HTR-8/SVneo (cell line): ENCODE measurements around the gene PPP1R1B.
A peak's percentile ranks its signal among the peaks of the same experiment; 100 is the strongest.
"Not testable (repeated sequence)": the region's sequence is repeated elsewhere in the genome, so short reads cannot be mapped to it uniquely, and the experiment has no call there.

Experiments
- DNase-seq: peaks from one replicate; pipeline ENCODE4 v3.0.0; 2011; ENCODE audit warnings: low spot score, mixed read lengths; ENCODE audit not compliant: insufficient read length
- FAIRE-seq: peaks from 2 replicates; lab custom pipeline; 2011; peaks lifted over from hg19 to GRCh38; lab: Jason Lieb, UNC

The PPP1R1B gene

GRCh38 chr17:39626171-39627046 lies at the start of gene PPP1R1B:
Gene PPP1R1B (plus strand): TSS chr17:39626952. CDS start chr17:39627393, 441 bp downstream.
- DNase-seq (no peak), FAIRE-seq (peak; percentile 94)

DNA sequence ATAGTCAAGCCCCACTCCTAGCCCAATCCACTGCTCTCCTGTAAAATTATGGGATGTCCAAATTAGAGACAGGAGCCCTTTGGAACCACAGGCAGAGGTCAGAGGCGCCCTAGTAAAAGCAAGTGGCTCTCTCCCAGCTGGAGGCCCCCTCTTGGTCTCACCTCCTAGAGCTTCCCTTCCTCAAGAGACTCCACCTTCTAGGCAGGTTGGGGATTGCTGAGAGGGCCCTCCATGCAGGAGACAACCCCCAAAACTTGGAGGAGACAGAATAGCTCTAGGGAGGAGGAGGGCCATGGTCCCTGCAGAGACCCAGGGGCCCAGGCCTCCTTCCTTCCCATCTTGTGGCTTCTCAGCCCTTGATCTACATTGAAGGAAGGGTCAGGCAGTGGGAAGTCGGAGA lies 48.5 kb upstream of the PPP1R1B start:
- DNase-seq (no peak), FAIRE-seq (no peak)

- FAIRE-seq (no peak), DNase-seq (no peak)
Observed at GRCh38 chr17:39579318-39580081, 47.3 kb upstream of the PPP1R1B start.

DNA sequence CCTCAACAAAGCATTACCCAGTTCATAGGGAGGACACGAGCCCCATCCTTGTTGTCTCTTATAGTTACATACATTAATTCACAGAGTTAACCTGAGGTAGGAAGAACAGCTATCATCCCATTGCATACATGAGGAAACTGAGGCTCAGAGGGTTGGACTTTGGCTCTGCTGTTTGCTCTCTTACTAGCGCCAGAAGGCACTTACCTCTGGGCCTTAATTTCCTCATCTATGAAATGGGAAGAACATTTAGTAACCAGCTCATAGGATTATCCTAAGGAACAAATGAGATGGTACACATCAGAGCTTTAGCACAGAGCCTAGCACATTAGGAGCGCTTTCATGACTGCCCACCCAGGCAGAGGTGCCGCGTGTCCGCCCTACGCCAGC lies 46.7 kb upstream of the PPP1R1B start:
- FAIRE-seq = no peak
- DNase-seq = no peak

DNA sequence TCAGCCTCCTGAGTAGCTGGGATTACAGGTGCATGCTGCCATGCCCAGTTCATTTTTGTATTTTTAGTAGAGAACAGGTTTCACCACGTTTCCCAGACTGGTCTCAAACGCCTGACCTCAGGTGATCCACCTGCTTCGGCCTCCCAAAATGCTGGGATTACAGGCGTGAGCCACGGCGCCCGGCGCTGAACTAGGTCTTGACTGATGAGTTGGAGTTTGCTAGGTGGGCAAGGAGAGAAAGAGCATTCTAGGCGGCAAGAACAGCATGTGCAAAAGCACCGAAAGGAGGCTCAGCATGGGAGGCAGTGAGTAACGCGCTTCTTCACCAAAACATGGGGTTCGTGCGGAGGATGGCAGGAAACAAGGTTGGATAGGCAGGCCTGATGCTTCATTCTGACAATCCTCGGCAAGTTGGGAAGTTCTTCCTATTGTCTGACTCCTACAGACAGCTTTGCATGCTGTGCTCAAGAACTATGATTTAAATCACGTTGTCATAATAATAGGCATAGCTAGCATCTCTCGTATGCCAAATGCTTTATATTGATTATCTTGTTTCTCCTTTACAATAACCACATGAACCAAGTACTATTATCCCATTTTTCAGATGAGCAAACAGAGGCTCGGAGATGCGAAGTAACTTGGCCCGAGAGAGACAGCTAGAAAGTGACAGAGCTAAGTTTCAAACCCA lies 45.5 kb upstream of the PPP1R1B start:
- no peak for FAIRE-seq

DNA sequence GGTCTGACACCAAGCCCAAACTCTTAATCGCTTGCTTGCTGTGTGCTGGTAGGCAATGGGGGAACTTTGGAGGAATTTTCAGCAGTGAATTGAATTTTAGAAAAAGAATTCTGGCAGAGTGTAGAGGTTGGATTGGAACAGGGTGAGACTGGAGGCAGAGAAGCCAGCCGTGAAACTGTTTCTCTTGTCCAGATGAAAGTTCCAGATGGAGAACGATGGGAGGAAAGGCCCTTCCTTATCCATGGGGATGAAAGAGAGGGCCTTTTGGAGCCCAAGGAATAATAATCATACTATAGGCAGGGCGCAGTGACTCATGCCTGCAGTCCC lies 45.0 kb upstream of the PPP1R1B start:
- no peak for FAIRE-seq

More for the DNA sequence above, 45.5 kb upstream of the PPP1R1B start:
- no peak for DNase-seq

DNA sequence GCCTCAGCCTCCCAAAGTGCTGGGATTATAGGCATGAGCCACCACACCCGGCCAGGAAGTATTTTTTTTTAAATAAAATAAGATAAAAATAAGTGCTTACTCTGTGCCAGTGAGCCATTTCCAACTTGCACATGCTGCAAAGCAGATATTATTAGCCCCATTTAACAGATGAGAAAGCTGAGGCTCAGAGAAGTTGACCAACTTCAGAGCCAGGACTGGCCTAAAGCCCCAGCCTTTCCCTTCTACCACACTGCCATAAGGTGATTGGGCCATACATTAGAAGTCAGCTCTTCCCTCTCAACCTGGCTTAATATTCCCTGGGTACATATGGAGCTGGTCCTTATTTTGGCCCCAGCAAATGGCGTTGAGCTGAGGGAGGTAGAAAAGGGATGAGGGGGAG lies 44.1 kb upstream of the PPP1R1B start:
- no peak for FAIRE-seq

More for the DNA sequence above, 45.0 kb upstream of the PPP1R1B start:
- no peak for DNase-seq

GRCh38 chr17:39590180-39590579 lies 36.6 kb upstream of the PPP1R1B start:
- DNase-seq = not testable (repeated sequence)
- FAIRE-seq = peak; percentile 51

More for the DNA sequence above, 44.1 kb upstream of the PPP1R1B start:
- DNase-seq = no peak

DNA sequence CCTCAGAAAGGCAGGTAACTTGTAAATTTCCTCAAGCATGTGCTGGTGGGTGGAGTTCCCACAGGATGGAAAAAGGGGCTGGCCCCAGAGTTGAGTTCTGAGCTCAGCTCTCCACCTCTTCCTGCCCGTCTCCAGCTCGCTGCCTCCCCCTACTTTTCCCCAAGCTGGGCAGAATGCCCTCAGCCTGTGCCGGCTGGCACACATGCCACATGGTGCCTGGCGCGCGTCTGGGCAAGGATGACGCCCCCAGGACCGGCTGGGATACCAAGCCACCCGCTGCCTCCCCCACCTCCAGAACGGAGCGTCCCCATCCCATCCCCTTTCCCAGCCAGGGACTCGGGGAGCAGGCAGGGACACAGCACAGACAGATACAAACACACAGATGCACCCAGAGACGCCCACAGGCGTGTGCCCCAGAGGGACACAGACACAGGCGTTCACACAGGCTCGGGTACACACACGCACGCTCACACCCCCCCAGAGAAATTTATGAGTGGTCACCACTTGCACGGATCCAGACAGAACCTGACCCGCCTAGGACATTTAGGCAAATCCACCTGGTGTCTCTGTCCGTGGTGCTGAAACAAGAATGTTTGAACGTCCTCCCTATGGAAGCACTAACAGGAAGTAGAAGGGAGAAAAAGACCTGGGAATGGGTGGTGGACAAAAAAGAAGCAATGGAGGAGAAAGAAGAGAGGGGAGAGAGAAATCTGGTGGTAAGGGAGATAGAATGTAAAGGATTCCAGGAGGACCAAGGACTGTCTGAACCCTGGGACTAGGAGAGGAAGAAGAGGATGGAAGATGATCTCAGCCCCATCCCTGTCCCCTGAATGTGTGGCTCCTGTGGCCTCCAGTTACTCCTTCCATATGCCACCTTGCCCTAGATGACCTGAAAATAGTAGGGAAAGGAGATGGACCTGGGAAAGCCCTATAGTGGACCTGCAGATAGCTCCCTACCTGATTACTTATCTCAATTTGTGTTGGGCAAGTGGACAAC lies 34.5 kb upstream of the PPP1R1B start:
- FAIRE-seq = no peak
- DNase-seq = peak; percentile 64

DNA sequence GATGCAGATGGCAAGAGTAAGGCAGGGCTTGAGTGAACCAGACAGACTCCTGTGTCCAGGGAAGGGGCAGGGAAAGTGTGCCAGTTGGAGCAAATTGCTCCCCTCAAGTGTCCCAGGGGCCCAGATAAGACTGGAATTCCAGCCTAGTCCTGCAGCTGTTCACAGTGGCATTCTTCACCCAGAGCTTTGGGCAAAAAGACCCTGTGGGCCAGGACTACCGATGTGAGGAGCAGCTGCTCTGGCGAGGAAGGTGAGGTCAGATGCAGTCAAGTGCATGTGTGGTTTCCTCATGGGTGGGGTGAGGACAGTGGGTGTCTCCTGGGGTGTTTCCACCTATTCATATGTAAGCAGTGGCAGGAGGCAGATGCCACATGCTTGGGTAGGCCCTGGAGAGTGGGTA lies 33.4 kb upstream of the PPP1R1B start:
- DNase-seq (no peak), FAIRE-seq (no peak)

DNA sequence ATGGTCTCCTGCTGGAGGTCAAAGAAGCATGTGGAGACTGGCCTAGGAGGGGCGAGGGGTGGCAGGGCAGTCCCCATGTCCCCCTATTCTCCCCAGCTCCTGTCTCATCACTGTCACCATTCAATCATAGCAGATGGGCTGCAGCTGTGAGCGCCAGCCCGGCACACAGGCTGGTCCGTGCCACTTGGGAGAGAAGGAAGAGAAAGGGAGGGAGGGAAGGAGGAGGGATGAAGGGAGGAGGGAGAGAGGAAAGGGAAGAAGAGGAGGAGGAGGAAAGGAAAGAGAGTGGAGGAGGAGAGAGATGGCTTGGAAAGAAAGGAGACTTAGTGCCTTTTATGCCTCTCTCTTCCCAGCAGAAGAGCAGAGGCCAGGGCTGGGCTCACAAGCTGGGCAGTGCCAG lies 31.5 kb upstream of the PPP1R1B start:
- FAIRE-seq (no peak), DNase-seq (no peak)

- DNase-seq (no peak), FAIRE-seq (no peak)
Observed at GRCh38 chr17:39595928-39596510, 30.7 kb upstream of the PPP1R1B start.

- FAIRE-seq (no peak), DNase-seq (no peak)
Observed at GRCh38 chr17:39596543-39597267, 30.0 kb upstream of the PPP1R1B start.

DNA sequence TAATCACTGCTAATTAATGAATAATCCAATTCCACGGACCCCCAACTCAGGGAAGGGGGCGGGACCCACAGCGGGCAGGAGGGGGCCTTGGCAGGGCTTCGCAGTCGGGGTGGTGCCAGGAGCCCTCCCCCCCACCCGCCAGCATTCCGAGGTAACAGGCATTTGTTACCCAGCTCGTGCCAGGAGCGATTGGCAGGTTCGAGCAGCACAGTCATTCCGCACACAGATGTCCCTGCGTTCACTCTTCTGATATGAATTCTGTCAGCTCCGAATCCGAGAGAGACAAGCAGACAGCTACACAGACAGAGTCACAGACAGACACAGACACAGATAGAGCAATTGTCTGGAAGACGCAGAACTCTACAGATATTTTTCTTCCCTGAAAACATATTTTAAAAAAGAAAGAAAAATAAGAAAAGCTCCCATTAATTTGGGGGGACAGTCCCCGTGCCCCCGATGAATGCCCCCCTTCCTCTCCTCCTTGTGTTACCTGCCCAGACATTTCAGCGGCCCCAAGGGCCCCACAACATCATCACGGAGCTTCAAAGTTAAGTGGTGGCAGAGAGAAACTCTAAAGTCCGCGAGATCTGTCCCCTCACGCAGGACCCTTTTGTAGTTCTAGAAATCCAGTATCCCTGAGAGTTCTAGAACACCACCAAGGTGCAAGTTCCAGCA lies 29.2 kb upstream of the PPP1R1B start:
- DNase-seq (no peak), FAIRE-seq (no peak)

DNA sequence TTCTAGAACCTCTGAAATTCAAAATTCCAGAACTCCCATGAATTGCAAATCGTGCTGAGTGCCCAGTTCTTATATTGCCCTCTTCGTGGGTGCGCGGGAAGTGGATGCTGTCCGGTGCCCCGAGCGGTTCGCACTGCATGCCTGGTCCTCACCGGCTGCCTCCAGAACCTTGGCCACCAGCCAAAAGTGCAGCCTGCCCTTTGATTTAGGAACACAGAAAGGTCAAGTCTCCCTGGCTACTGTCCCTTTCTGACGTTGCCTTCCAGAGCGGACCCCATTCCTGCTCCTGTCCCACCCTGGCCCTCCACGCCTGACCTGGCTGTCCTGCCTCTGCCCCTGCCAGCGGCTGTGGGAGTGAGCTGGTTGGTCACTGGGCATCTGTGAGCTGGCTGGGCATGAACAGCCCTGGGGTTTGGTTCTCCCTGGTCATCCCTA lies 28.7 kb upstream of the PPP1R1B start:
- FAIRE-seq (no peak), DNase-seq (no peak)

DNA sequence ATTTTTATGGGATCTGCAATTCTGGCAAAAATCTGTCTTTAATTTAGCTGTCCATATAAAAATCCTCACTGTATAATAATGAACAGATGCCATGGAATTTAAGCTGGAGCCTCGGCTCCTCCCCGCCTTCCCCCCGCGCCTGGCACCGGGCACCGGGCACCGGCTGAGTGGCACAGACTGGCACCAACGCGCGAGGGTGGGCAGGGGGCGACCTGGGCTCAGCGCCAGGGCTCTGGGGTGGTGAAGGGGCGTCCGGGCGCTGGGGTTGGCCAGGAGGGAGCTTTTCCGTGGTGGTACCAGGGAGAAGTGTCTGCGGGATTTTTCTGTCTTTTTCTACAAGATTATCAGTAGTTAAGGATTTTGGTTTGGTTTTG lies 28.1 kb upstream of the PPP1R1B start:
- DNase-seq = no peak
- no peak for FAIRE-seq

DNA sequence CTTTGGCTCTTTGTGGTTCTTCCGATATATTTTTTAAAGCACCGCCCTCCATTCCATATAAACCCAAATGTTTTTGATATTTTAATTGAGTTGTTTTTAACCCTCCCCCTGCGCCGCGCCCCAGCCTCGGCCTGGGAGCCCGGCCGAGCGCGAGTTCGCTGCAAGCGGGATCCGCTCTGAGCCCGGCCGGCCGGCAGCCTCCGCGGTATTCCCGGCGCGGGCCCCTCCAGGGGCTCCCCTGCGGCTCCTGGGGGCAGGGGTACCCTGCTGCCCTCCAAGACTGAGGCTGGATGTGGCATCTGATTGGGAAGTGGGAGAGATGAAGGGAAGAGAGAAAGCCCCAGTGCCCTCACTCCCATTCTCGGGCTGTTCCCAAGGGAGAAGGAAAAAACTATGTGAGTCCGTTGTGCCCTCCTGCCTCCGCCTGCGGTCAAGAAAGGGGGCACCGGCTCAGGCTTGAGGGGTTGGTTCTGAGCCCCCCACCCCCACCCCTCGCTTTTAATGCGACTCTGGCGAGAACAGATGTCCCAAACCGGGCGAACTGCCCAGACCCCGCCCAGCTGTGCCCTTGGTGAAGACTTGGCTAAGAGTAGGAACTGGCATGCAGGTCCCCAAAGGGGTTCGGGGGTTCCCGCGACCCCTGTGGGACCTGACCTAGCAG lies 27.6 kb upstream of the PPP1R1B start:
- DNase-seq = no peak

More for the DNA sequence above, 27.6 kb upstream of the PPP1R1B start:
- FAIRE-seq = no peak
